HepG2 (cell line): Measurements from ENCODE around the gene PXYLP1. TPM values are rescaled to one million over a fixed set of nuclear protein-coding genes. Genes with fewer than 3 reads are reported as not detected.

Source experiments
- ATAC-seq: fragments of 200-7000 bp; cut with Tn5 transposase; 3 replicates; pipeline ENCODE4 v1.9.1; 2020; ENCODE audit warnings: mild to moderate bottlenecking, moderate library complexity
- BruUV-seq: library from RNA; stranded (reverse); fragments of 400-500 nt; replicated peaks from 2 replicates; lab custom pipeline; 2021; lab: Mats Ljungman, UMichigan
- CTCF ChIA-PET: fragments of 300-600 bp; formaldehyde crosslinking; extraction: SDS; loops from one replicate; lab custom pipeline; 2021; ENCODE audit warnings: low total read pairs, inconsistent platforms, low intra/inter-chr PET ratio; lab: Yijun Ruan, JAX
- POLR2A ChIA-PET: fragments of 350-600 bp; sonication (Branson Sonifier 250); formaldehyde crosslinking; loops from one replicate; lab custom pipeline; 2020; ENCODE audit warnings: antibody characterized with exemption, inconsistent platforms; lab: Yijun Ruan, JAX
- DNase-seq: peaks from one replicate; pipeline ENCODE4 v3.0.0-alpha.2; 2015; ENCODE audit warnings: low spot score
- FAIRE-seq: peaks from 3 replicates; lab custom pipeline; 2011; peaks lifted over from hg19 to GRCh38; lab: Jason Lieb, UNC
- H2AFZ ChIP-seq: one replicate; pipeline ENCODE4 v1.6.1; 2011; ENCODE audit warnings: low read length, inconsistent platforms
- H3K27ac ChIP-seq: fragments of 300-600 bp; 3 replicates; pipeline ENCODE4 v1.8.0; 2011; ENCODE audit warnings: mixed run types, mild to moderate bottlenecking, mixed read lengths, low read length, inconsistent platforms; ENCODE audit not compliant: insufficient read depth; ENCODE audit errors: extremely low read length
- H3K27me3 ChIP-seq, 2 experiments: fragments of 200-600 bp in 1 of 2; 2 replicates in 1 of 2; 3 replicates in 1 of 2; pipeline versions ENCODE4 v1.6.0 to v1.8.0; 2011; ENCODE audit warnings: low read length in 2 of 2, mild to moderate bottlenecking in 2 of 2, moderate library complexity in 2 of 2, inconsistent platforms in 1 of 2; ENCODE audit not compliant: insufficient read depth in 2 of 2, control insufficient read depth in 1 of 2
- H3K36me3 ChIP-seq, 2 experiments: fragments of 200-600 bp in 1 of 2; replicated peaks in 1 of 2; 2 replicates in 1 of 2; 3 replicates in 1 of 2; pipeline versions ENCODE4 v1.5.1 to v1.8.0; 2011; ENCODE audit warnings: low read length in 2 of 2, inconsistent platforms in 1 of 2; ENCODE audit not compliant: insufficient read depth in 2 of 2, control insufficient read depth in 1 of 2
- H3K4me1 ChIP-seq: 2 replicates; pipeline ENCODE4 v1.5.1; 2012; ENCODE audit warnings: low read length, inconsistent platforms; ENCODE audit not compliant: insufficient read depth
- H3K4me2 ChIP-seq: 2 replicates; pipeline ENCODE4 v1.6.0; 2011; ENCODE audit warnings: low read depth, low read length, inconsistent platforms
- H3K4me3 ChIP-seq, 3 experiments: fragments of 200-600 bp in 1 of 3; sonication (generic), shearing (Covaris generic) in 1 of 3; replicated peaks in 1 of 3; 2 replicates each; pipeline ENCODE4 v1.5.1; 2011 to 2016; ENCODE audit warnings: low read length in 3 of 3, inconsistent platforms in 2 of 3, low read depth in 2 of 3, mild to moderate bottlenecking in 2 of 3, control low read depth in 1 of 3, mixed read lengths in 1 of 3; ENCODE audit not compliant: insufficient read depth in 1 of 3
- H3K79me2 ChIP-seq: one replicate; pipeline ENCODE4 v1.6.1; 2011; ENCODE audit warnings: low read length, inconsistent platforms; ENCODE audit not compliant: insufficient read depth
- H3K9ac ChIP-seq: 2 replicates; pipeline ENCODE4 v1.6.0; 2011; ENCODE audit warnings: mild to moderate bottlenecking, low read depth, low read length, inconsistent platforms; ENCODE audit not compliant: insufficient read depth
- H3K9me3 ChIP-seq: 2 replicates; pipeline ENCODE4 v1.5.1; 2012; ENCODE audit warnings: mild to moderate bottlenecking, low read length
- H4K20me1 ChIP-seq: 2 replicates; pipeline ENCODE4 v1.6.0; 2011; ENCODE audit warnings: inconsistent platforms, mild to moderate bottlenecking, low read length, moderate library complexity; ENCODE audit not compliant: insufficient read depth
- BCL3 ChIP-seq: sonication (generic); formaldehyde crosslinking; IDR thresholded peaks from 2 replicates; pipeline ENCODE4 v1.5.1; 2020; ENCODE audit warnings: mild to moderate bottlenecking, missing genetic modification reagents, moderate library complexity
- KDM5A ChIP-seq: fragments of 200-600 bp; sonication (generic); IDR thresholded peaks from 2 replicates; pipeline ENCODE4 v1.7.0; 2018; ENCODE audit warnings: antibody characterized with exemption, mild to moderate bottlenecking, low read length, borderline replicate concordance
- MAX ChIP-seq: IDR thresholded peaks from 2 replicates; pipeline ENCODE4 v1.6.1; 2012; ENCODE audit warnings: inconsistent platforms
- PATZ1 ChIP-seq: sonication (generic); formaldehyde crosslinking; IDR thresholded peaks from 2 replicates; pipeline ENCODE4 v1.4.0; 2020; ENCODE audit warnings: missing genetic modification reagents
- PBX3 ChIP-seq: sonication (generic); formaldehyde crosslinking; IDR thresholded peaks from 2 replicates; pipeline ENCODE4 v1.8.1; 2023; ENCODE audit warnings: missing genetic modification reagents, inconsistent platforms, borderline replicate concordance
- SMYD3 ChIP-seq: sonication (generic); formaldehyde crosslinking; IDR thresholded peaks from 2 replicates; pipeline ENCODE4 v1.8.1; 2023; ENCODE audit warnings: mild to moderate bottlenecking, missing genetic modification reagents
- ZBTB26 ChIP-seq: IDR thresholded peaks from 2 replicates; pipeline ENCODE4 v1.6.1; 2016; ENCODE audit warnings: missing compliant biosample characterization, missing genetic modification reagents, borderline replicate concordance
- ZNF256 ChIP-seq: sonication (generic); formaldehyde crosslinking; conservative IDR thresholded peaks from 2 replicates; pipeline ENCODE4 v1.4.0; 2020; ENCODE audit warnings: missing genetic modification reagents
- WGBS: methylation state at CpG from one replicate; pipeline ENCODE4 v1.1.6; 2017; ENCODE audit warnings: low lambda C conversion rate; 5-methylcytosine and 5-hydroxymethylcytosine counted together
- in situ Hi-C: cut with HindIII; loops from 2 replicates; pipeline ENCODE4 v1.10.0; 2017; ENCODE audit warnings: low pct_unique_long_range_greater_than_20kb; ENCODE audit not compliant: extremely low pct_ligation_motif_present
- intact Hi-C: fragments of 100-400 bp; cut with micrococcal nuclease; formaldehyde crosslinking; loops from one replicate; pipeline ENCODE4 v1.10.0; 2022; ENCODE audit not compliant: unreplicated experiment
- polyA plus RNA-seq, 8 experiments: library from polyadenylated mRNA; depleted of rRNA in 3 of 8; stranded (reverse) in 7 of 8; unstranded in 1 of 8; fragments of >200 nt; fragmentation: Illumina TruSeq in 4 of 8; extraction: Trizol in 4 of 8; gene quantifications; 2 replicates each; pipeline versions ENCODE4 v1.2.1 to v1.2.3, GENCODE V29; 2011 to 2016; ENCODE audit warnings: low read depth in 4 of 8, missing spikeins in 1 of 8, mixed read lengths in 1 of 8; ENCODE audit not compliant: insufficient read depth in 1 of 8
- total RNA-seq, 5 experiments: library from RNA; depleted of rRNA; stranded (reverse); fragments of >200 nt; fragmentation: Illumina TruSeq; extraction: Trizol; gene quantifications; 2 replicates each; pipeline ENCODE4 v1.2.3, GENCODE V29; 2016; ENCODE audit warnings: low read depth in 1 of 5

The PXYLP1 gene
- total and polyA plus RNA-seq, 2 of the 13 experiments (the other 11 are each of a cell fraction or from before 2014, with no cell fraction given): 4.9 to 8.1 TPM

- no peak for DNase-seq
- 83% methylated on average over 1 of the region's 2 CpGs for WGBS
- Histone ChIP-seq H2AFZ (no peak overlapping the region), H3K79me2 (no peaks in the 10 kb centered on the region), H3K4me3 (no peak overlapping the region), H3K4me2 (no peak overlapping the region), H3K4me1 (peaks cover 16% of the 10 kb centered on the region), H3K27ac (no peak overlapping the region), H3K9ac (no peak overlapping the region), H3K27me3 (no peaks in the 10 kb centered on the region), H3K36me3 (no peaks in the 10 kb centered on the region), H3K9me3 (no peaks in the 10 kb centered on the region), H4K20me1 (no peaks in the 10 kb centered on the region)
- no peak for TF ChIP-seq MAX
- no peak for TF ChIP-seq ZNF256 (CRISPR knock-in tag)
- no peak for TF ChIP-seq SMYD3
- TF ChIP-seq ZBTB26 (CRISPR knock-in tag): no peak
- intact Hi-C loops: no loop called here
- ChIA-PET CTCF (no interaction called here), POLR2A (interaction anchor here (1.7 kb wide), 1 partner anchor 15 kb away, joined by 5 read pairs; the partner anchor contains the start of gene PXYLP1)
- no peak for ATAC-seq
- in situ Hi-C loops: no loop called here
- BruUV-seq: no TSS peak
- FAIRE-seq: no peak
Measured at GRCh38 chr3:141246958-141247301, 15.3 kb downstream of the PXYLP1 start.

- ATAC-seq: no peak
- Histone ChIP-seq H3K9me3 (no peaks in the 10 kb centered on the region), H3K4me1 (peaks cover 16% of the 10 kb centered on the region), H3K4me2 (no peak overlapping the region), H3K79me2 (no peaks in the 10 kb centered on the region), H3K9ac (no peak overlapping the region), H3K36me3 (no peaks in the 10 kb centered on the region), H4K20me1 (no peaks in the 10 kb centered on the region), H3K27ac (no peak overlapping the region), H2AFZ (no peak overlapping the region), H3K27me3 (no peaks in the 10 kb centered on the region), H3K4me3 (no peak overlapping the region)
- DNase-seq: no peak
- intact Hi-C loops (no loop called here), in situ Hi-C loops (no loop called here)
- no peak for FAIRE-seq
- CTCF ChIA-PET: no interaction called here
- POLR2A ChIA-PET: no interaction called here
- no TSS peak for BruUV-seq
- 94% methylated on average over 5 of the region's 5 CpGs for WGBS
- no peak for TF ChIP-seq PATZ1 (CRISPR knock-in tag)
- TF ChIP-seq PBX3 (CRISPR knock-in tag): no peak
- TF ChIP-seq KDM5A: no peak
- TF ChIP-seq BCL3 (CRISPR knock-in tag): no peak
Measured at GRCh38 chr3:141248064-141248463, 16.4 kb downstream of the PXYLP1 start.
